GM04504 (cell line): ENCODE measurements around the gene CCDC71L.

Experiments used
- DNase-seq: peaks from one replicate; pipeline ENCODE4 v3.0.0-alpha.2; 2012; ENCODE audit warnings: low read depth

The CCDC71L gene

DNA sequence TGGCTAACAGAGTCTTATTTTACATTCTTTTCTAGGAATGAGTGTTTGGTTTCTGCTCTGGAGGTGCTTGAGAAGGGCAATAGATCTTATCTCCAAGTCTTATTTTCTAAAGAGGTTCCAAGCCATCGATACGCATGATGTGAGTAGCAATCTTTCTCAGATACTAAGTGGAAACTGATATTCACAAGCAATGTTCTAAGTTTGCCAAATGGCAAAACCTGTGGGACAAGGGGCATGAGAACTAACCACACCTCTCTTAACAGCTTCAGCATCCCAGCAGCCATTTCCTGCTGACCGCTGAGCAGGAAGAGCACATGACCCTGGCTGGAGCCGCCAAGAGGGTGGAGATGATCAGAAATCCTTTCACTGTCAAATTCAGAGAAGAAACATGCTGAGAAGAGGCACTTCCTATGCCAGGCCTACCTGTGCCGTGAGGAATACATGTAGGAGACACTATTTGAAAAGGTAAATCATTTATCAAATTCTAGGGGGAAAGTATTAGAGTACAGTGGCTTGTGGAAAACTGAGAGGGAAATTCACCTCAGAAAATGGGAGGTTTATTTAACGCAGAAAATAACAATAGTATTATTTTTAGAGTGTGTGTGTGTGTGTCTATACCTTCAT, 35.2 kb downstream of the CCDC71L start:
- no peak for DNase-seq

DNA sequence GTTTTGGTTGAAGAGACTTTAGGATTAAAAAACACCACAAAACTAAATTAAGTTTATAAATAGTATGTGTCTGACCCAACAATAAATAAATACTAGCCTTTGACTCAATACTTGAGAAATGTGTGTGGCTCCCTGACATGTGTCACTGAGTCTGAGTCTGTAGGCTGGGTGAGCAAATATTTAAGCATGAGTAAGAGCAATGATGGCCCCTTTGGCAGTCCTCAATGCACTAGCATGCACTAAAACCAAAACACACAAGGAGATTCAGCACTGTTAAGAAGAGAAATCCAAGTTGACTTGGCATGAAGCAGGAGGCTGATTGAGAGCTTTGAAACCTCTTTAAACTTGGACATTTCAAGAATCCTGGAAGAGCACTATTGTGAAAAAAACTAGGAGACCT, 37.1 kb downstream of the CCDC71L start:
- DNase-seq, result peak; percentile 77

DNA sequence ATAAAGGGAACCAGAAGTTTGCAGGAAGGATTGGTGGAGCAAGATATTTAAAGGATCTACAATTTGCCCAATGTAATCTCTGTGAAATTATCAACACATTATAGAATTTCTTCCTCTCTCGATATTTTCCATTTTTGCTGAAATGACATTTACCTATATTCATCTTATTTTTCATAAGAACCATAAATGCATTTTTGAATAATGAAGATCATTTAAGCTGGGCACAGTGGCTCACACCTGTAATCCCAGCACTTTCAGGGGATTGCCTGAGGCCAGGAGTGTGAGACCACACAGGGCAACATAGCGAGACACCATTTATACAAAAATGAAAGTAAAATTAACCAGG, 37.7 kb downstream of the CCDC71L start:
- DNase-seq, result no peak

DNA sequence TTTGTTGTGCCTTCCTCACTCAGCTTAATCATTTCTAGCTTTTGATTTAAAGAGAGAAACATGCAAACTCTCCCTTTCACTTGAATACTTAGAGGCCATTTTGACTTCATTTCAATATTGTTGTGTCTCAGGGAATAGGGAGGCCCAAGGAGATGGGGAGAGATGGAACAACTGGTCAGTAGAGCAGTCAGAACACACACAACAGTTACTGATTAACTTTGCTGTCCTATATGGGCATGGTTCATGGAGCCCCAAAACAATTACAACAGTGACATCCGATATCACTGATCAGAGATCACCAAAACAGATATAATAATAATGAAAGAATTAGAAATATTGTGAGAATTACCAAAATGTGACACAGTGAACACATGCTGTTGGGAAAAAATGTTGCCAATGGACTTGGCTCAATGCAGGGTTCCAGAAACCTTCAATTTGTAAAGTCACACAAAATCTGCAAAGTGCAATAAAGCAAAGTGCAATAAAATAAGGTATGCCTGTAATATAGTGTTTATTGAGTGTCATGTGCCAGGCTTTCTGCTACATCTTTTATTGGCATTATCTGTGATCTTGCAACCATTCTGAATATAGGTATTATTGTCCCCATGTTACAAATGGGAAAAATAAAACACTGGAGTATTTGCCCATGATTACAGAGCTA, 38.2 kb downstream of the CCDC71L start:
- DNase-seq, result no peak

DNA sequence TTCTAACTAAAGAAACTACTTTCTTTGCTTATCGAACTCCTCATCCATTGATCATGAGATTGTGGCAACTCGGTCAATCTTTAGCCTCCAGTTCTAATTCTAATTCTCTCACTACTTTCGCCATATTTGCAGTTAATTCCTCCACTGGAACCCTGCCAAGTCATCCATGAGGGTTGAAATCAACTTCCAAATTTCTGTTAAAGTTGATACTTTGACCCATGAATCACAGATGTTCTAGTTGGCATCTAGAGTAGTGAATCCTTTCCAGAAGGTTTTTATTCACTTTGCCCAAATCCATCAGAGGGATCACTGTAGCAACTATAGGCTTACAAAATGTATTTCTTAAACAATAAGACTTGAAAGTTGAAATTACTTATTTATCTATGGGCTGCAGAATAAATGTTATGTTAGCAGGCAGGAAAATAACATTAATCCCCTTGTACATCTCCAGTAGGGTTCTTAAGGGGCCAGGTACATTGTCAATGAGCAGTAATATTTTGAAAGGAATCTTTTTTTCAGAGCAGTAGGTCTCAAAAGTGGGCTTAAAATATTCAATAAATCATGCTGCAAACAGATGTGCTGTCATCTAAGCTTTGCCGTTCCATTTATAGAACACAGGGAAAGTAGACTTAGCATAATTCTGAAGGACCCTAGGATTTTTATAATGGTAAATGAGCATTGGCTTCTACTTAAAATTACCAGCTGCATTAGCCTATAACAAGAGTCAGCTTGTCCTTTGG, 39.4 kb downstream of the CCDC71L start:
- no peak for DNase-seq

DNA sequence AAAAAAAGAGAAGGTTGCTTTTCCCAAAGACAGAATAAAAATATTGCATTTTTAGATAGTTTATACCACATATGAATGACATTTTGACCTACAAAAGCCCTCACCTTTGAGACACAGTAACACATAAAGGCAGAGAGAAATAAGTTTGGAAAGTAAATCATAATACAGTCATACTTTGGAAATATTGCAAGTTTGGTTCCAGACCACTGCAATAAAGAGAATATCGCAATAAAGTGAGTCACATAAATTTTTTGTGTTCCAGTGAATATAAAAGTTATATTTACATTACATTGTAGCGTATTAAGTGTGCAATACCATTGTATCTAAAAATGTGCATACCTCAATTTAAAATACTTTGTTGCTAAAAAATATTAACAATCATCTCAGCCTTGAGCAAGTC, 40.3 kb downstream of the CCDC71L start:
- DNase-seq, result no peak

DNA sequence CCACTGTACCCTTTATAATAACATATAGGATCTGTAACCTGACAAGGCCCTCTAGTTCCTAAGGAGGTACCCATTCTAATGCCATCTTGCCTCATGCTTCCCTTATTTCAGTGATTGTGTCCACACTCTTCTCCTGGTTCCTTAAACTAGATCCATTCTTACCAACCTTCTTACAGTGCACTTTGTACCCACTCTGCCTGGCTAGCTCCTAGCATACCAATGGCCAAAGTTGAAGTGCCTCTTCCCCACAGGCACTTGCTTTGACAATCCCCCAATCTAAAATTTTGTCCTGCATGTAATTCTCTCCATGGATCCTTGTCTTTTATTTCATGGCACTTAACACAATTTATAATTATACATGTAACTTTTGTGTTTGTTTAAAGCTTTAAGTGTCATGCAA, 40.9 kb downstream of the CCDC71L start:
- DNase-seq, result no peak

DNA sequence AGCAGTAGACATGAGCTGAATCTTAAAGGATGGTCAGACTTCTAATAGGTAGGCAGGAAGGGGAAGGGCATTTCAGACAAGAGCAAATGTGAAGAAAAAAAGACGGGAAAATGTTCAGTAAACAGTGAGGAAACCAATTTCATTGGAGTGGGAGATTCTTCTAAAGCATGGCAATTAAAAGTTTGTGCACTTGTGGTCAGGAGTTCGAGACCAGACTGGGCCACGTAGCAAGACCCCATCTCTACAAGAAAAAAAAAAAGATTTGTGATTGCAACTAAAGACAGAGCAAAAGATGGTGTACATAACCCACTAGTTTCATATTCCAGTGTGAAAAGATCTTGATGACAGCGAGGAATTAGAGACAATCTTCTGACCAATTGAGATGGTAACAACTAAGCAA, 41.7 kb downstream of the CCDC71L start:
- DNase-seq, result no peak

DNA sequence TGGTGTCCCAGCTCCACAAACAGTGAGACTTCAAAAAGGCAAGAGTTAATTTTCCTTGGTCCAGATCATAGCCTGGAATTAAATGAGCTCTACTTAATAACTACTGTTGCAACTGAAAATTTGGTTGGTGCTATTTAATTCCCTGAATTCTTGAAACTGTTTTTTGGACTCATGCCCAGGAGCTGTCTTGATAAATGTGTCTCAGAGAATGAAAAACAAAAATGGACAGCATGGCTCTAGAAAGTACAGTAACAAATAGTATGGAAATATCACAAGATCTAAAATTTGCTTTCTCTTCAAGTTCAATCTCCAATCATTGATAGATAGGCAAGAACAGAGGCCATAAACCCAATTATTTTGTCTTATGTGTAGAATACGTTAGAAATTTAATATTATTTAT, 42.5 kb downstream of the CCDC71L start:
- peak; percentile 44 for DNase-seq

DNA sequence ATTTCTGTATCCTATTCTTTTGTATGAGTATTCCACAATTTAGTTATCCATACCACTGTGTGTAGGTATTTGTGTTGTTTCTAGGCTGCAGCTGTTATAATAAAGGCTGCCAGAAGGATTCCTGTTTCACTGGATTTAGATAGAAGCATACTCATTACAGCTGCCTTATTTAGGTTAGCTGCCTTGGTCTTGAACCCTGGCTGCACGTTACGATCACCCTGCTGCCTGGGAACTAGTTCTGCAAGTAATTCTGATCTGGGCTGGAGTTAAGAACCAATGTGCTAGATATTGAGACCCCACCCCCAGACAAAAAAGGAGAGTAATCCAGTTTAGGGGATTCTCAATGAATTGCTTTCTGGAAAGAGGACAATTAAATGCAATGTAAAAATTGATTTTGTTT, 43.1 kb downstream of the CCDC71L start:
- no peak for DNase-seq

DNA sequence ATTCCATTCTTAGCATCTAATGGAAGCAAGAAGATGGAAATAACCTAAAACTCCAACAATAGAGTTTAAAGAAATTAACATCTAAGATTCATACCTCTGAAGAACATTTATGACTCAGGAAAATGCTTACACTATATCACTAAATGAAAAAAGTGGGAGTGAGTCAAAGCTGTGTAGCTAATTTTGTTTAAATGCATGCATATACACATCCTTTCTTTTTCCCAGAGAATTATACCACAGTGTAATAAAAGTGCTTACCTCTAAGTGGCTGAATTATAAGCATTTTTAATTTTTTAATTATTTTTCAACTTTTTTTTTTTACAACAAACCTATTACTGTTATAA, 44.3 kb downstream of the CCDC71L start:
- DNase-seq, result no peak

DNA sequence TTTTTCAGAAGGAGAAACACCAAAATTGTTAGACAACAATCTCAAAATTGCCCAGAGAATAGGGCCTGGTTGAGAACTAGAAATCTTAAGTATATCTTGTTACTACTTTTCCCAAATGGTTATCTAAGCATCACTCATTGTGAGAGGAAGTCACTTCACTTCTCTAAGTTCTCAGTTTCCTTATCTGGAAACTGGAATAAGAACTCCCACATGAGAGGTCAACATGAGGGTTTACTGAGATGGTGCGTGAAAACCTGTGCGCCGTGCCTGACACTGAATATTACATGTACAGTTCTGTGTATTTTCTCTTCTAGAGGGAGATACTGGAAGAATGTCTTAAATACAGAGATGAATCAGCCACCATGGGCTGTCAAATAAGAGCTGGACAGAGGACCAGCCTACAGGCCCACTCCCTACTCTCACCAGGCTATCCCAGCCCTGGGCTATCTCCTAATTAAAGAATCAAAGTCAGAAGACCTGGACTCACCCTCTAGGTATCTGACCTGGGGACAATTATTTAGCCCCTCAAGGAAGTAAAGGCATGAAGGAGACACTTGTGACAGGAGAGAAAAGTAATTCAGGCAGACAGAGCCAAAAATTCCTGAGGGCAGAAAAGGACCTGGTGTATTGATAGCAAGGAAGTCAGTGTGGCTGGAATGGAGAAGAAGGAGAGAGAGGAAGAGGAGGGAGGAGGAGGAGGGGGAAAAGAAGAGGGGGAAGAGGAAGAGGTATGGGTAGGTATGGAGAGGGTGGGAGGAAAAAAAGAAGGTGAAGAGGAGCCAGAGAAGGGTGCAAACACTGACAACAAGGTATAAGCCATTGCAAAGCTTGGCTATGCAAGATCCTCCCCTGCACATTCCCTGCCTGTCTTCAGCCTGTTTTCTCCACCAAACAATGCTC, 44.9 kb downstream of the CCDC71L start:
- DNase-seq, result no peak

DNA sequence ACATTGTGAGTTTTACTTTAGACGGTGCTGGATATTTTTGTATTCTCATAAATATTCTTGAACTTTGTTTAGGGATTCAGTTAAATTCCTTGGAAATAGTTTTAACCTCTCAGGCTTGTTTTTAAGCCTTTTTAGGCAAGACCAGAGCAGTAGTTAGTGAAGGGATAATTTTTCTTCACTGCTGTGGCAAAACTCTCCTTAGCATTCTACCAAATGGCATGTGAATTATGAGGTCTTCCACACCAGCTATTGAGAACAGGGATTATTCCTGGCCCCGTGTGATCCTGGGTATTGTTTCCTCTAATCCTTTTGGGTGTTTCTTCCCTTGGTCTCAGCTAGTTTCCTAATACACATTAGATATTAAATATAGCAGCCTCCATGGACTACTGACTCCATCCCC, 46.2 kb downstream of the CCDC71L start:
- no peak for DNase-seq

DNA sequence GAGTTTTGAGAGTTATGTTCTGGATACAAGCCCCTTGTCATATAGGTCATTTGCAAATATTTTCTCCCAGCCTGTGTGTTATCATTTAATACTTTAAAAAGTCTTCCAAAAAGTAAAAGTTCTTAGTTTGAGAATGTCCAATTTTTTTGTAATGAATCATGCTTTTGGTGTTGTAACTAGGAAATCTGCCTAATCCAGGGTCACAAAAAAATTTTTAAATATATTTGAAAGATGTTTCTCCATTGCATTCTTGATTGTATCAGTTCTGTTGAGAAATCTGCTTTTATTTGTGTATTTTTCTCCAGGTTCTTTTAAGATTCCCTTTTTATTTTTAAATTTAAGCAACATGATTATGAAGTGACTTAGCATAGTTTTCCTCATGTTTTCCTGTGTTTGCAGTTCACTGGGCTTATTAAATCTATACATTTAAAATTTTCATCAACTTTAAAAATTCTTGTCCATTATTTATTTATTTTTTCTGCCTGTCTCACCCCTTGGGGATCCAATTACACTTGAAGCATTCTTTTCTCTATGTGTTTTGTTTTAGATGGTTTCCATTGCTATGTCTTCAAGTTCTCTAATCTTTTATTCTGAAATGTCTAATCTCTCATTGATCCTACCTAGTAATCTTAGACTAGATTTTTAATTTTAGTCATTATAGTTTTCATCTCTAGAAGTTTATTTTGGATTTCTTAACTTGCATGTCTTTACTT, 47.0 kb downstream of the CCDC71L start:
- no peak for DNase-seq

DNA sequence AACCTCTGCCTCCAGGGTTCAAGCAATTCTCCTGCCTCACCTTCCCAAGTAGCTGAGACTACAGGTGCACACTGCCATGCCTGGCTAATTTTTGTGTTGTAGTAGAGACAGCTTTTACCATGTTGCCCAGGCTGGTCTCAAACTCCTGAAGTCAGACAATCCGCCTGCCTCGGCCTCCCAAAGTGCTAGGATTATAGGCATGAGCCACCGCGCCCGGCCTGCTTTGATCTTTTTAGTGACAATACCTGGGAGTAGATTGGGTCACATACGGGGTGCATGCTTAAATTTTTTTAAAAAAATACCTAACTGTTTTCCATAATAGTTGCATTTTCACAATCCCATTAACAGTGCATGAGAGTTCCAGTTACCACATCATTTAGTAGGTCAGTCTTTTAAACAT, 47.7 kb downstream of the CCDC71L start:
- no peak for DNase-seq

DNA sequence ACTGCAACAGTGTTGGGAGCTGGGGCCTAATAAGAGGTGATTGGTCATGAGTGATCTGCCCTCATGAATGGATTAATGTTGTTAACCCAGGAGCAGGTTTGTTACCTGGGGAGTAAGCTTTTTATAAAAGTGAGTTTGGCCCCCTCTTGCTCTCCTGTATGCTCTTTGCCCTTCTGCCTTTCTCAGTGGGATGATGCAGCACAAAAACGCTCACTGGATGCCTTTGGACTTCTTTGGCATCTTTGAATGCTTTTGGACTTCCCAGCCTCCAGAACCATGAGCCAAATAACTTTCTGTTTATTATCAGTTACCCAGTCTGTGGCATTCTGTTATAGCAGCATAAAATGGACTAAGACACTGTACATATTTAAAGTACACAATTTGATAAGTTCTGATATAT, 48.5 kb downstream of the CCDC71L start:
- no peak for DNase-seq

DNA sequence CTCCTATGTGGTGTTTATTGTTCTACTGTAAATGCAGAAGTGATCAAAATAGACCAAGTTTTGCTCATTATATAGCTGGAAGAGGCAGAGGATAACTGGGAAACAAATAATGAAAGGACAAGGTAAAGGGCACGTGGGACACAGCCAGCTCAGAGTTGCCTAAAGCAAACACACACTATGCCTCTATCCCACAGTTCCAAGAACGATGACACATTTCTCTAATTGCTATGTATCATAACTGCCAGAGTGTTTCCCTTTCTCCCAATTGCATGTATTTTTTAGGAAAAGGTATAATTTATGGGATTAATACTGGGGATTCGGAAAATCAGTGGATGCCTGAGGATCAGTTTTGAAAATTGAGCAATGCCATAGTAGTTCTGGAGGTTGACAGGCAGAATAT, 49.0 kb downstream of the CCDC71L start:
- DNase-seq, result no peak

DNA sequence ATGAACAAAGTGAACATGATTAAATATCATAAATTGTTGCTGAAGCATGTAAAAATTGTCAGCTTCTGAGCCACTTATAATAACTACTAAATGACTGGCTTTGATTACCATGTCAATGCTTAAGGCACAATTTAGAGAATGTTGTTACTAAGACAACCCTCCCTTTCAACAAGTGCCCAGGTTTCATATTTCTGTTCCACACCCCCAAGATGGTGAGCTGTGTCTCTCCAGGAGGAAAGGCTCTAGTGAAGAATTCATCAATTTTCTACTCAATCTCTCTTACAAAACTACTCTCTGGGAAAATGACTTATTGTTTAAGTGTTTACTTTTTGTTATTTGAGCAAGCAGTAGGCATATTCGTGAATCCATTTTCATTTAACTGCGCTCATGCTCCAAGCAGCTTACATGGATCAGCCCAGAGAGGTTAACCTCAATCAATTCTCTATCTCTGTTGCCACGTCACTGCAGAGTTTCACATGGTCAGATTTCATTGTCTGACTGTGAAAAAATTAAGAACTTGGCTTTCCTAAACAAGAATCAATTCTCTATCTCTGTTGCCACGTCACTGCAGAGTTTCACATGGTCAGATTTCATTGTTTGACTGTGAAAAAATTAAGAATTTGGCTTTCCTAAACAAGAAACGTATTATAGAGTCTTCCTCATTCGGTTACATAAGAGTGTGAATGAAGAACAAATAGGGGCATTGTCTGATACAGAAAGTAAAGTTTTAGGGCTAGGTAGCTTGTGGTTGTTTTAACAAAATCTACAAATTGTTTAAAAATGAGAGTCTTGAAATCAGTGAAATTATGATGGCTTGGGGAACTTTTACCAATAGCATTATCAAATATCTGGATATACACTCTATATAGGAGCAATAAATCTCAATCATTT, 49.7 kb downstream of the CCDC71L start:
- DNase-seq, result no peak

DNA sequence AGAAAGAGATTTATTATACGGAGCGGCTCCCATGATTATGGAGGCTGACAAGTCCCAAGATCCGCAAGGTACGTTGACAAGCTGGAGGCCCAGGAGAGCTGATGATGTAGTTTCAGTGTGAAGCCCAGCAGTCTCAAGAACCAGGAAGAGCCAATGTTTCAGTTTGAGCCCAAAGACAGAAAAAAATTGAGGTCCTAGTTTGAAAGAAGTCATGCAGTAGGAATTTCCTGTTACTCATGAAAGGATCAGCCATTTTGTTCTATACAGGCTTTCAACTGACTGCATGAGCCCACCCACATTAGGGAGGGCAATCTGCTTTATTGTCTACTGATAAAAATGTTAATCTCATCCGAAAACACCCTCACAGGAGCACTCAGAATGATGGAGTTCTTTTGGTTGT, 51.5 kb downstream of the CCDC71L start:
- no peak for DNase-seq

DNA sequence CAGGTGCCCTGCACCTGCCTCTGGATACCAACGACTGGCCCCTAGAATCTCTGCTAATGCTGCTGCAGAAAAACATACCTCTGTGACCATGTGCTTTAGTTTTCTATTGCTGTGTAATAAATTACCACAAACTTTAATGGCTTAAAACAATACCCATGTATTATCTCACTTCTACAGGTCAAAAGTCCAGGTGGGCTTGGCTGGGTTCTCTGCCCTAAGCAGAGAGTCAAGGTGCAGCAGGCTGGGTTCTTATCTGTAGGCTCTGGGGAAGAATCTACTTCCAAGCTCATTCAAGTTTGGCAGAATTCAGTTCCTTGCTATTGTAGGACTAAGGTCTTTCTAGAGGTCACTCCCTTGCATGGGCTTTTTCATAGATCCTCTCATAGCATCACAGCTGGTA, 52.3 kb downstream of the CCDC71L start:
- DNase-seq, result no peak
